Measurements from ENCODE around the gene ARHGEF38.

The ARHGEF38 gene

DNA sequence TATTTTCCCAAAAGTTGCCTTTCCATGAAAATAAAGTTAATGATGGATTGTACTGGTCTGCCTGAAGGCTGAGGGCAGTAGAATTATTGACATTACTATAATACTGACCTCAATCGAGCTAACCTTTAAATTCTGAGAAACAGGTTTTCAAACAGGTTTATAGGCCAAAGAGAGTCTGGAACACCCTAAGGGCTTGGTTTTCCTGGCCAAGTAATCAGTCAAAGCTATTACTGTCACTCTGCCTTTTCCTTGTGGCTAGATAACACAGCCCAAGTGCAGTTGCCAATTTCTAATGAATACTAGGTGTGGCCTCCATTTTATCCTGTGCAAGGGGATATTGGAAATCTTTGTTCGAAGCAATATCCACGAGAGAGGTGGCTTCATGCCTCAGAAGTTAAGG, 80.8 kb downstream of the ARHGEF38 start:
- TF ChIP-seq, protein P1, sequence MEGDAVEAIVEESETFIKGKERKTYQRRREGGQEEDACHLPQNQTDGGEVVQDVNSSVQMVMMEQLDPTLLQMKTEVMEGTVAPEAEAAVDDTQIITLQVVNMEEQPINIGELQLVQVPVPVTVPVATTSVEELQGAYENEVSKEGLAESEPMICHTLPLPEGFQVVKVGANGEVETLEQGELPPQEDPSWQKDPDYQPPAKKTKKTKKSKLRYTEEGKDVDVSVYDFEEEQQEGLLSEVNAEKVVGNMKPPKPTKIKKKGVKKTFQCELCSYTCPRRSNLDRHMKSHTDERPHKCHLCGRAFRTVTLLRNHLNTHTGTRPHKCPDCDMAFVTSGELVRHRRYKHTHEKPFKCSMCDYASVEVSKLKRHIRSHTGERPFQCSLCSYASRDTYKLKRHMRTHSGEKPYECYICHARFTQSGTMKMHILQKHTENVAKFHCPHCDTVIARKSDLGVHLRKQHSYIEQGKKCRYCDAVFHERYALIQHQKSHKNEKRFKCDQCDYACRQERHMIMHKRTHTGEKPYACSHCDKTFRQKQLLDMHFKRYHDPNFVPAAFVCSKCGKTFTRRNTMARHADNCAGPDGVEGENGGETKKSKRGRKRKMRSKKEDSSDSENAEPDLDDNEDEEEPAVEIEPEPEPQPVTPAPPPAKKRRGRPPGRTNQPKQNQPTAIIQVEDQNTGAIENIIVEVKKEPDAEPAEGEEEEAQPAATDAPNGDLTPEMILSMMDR (IDR thresholded peaks at IDR 0.05; ENCODE audit: extremely low read depth, insufficient read depth, missing control alignments) = no peak
- in situ Hi-C loops (cut with MboI; ENCODE audit: low pct_unique_long_range_greater_than_20kb, low sequenced_read_pairs, unreplicated experiment) = no loop called here
- no peak for DNase-seq (ENCODE audit: low spot score)

GRCh38 chr4:105634402-105635080, 82.1 kb downstream of the ARHGEF38 start:
- TF ChIP-seq, protein P1 (IDR thresholded peaks at IDR 0.05; ENCODE audit: extremely low read depth, insufficient read depth, missing control alignments) = no peak
- DNase-seq (ENCODE audit: low spot score) = no peak
- in situ Hi-C loops (cut with MboI; ENCODE audit: low pct_unique_long_range_greater_than_20kb, low sequenced_read_pairs, unreplicated experiment) = no loop called here

DNA sequence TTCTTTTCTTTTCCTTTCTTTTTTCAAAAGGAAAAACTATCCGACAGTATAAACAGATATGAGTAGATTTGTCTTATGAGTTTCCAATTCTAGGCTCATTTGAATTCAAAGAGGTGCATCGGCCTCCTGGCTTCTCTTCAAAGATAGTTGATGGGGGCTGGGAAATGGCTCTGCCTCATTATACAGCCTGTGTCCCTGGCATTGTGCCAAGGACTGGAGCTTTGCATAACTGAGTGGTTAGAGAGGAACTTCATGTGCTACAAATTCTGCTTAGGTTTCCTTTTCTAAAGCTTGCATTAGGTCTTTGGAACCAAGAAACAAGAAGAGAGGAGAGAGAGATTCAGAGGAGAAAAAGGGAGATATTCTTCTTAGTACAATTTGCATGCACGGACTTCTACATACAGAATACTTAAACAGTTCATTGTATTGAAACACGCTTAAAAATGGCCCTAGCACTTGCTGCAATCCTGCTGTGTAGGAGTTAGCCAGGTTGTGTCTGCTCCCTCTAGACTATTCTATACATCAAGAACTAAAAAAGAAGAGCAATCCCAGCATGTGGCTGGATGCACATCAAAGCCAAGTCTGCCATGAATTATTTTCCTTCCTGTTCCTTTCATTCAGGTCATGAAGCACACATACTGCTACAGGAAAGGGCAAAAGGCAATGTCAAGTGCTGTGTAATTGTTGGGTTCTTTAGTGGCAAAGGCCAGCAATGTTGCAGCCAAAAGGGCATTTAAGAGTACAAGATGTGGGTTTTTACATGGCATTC, 85.2 kb downstream of the ARHGEF38 start:
- TF ChIP-seq, protein P1 (IDR thresholded peaks at IDR 0.05; ENCODE audit: extremely low read depth, insufficient read depth, missing control alignments) = no peak
- in situ Hi-C loops (cut with MboI; ENCODE audit: low pct_unique_long_range_greater_than_20kb, low sequenced_read_pairs, unreplicated experiment) = no loop called here
- no peak for DNase-seq (ENCODE audit: low spot score)

DNA sequence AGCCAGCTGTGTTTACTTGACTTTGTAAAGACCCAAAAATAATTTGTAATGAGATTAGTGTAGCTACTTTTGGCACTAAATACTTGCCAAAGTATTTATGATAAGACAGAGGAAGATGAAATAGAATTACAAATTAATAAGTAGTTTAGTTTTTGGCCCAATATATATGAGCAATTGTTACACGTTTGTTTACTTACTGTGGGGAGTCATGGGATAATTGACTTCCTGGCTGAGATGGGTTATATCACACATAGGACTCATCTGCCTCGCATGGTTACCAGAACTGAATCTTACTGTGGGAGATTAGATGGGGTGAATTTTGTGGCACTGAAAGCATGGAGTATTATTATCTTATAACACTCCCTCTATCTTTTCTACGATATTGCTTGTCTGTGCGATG, 89.4 kb downstream of the ARHGEF38 start:
- in situ Hi-C loops (cut with MboI; ENCODE audit: low pct_unique_long_range_greater_than_20kb, low sequenced_read_pairs, unreplicated experiment) = no loop called here
- no peak for DNase-seq (ENCODE audit: low spot score)
- TF ChIP-seq, protein P1 (IDR thresholded peaks at IDR 0.05; ENCODE audit: extremely low read depth, insufficient read depth, missing control alignments) = no peak

- TF ChIP-seq, protein P1 (IDR thresholded peaks at IDR 0.05; ENCODE audit: extremely low read depth, insufficient read depth, missing control alignments) = no peak
- in situ Hi-C loops (cut with MboI; ENCODE audit: low pct_unique_long_range_greater_than_20kb, low sequenced_read_pairs, unreplicated experiment) = no loop called here
- no peak for DNase-seq (ENCODE audit: low spot score)
These were observed 91.8 kb downstream of the ARHGEF38 start for GRCh38 chr4:105644257-105644656.

DNA sequence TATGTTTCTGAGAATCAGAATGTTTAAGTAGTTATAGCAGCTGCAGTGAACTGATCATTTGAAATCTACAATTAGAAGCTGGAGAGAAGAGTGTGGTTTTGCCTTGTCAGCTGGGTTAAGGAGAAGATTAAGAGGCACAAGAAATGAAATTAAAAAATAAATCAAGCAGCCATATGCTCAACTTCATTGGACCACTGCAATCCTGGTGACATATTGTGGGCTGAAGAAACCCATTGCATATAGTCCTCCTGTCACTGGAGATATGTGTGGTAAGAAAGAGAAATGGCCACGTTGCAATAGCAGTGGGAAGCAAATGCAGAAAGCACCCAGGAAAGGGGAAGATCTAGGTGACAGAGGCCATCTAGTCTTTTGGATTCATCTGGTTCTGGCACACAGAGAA, 93.0 kb downstream of the ARHGEF38 start:
- TF ChIP-seq, protein P1 (IDR thresholded peaks at IDR 0.05; ENCODE audit: extremely low read depth, insufficient read depth, missing control alignments) = no peak
- in situ Hi-C loops (cut with MboI; ENCODE audit: low pct_unique_long_range_greater_than_20kb, low sequenced_read_pairs, unreplicated experiment) = no loop called here
- DNase-seq (ENCODE audit: low spot score) = no peak

Measured in GM13977 (cell line).